ENCODE data around the gene MYCL.

Gene MYCL

GRCh38 chr1:39902460-39902807, 717 bp upstream of the MYCL start:
- Histone ChIP-seq H2AFZ (ENCODE audit: low read depth, low read length, severe bottlenecking) (peak overlapping the region; percentile 76), H3F3A (ENCODE audit: insufficient read depth) (peaks cover 5% of the 10 kb centered on the region; the same call in 1 of the 2 replicates), H3K9ac (ENCODE audit: low read length) (peak overlapping the region; percentile 67), H3K36me3 (ENCODE audit: low read length) (no peaks in the 10 kb centered on the region), H4K20me1 (ENCODE audit: low read depth, low read length) (no peaks in the 10 kb centered on the region), H3K9me2 (replicated peaks; ENCODE audit: insufficient read depth, low read length) (no peaks in the 10 kb centered on the region), H3K79me2 (ENCODE audit: insufficient read depth, low read length) (no peaks in the 10 kb centered on the region), H3K27me3 (ENCODE audit: low read length) (no peaks in the 10 kb centered on the region), H3K4me3 (ENCODE audit: insufficient read depth, low read length, poor library complexity, severe bottlenecking) (peak overlapping the region; percentile 64), H3K27ac (ENCODE audit: low read depth, low read length) (no peak overlapping the region), H3K9me3 (ENCODE audit: insufficient read depth, low read length) (no peaks in the 10 kb centered on the region), H3K4me2 (ENCODE audit: low read depth, low read length, poor library complexity, severe bottlenecking) (peak overlapping the region; percentile 52)
- TF ChIP-seq EZH2phosphoT487 (conservative IDR thresholded peaks at IDR 0.05; ENCODE audit: low read length), result no peak
- TF ChIP-seq CTCF (IDR thresholded peaks at IDR 0.05; ENCODE audit: insufficient read depth, low read length, poor library complexity, severe bottlenecking), result no peak

GRCh38 chr1:39901464-39901713, 328 bp downstream of the MYCL start:
- Histone ChIP-seq H3K9me3 (ENCODE audit: insufficient read depth, low read length) (no peaks in the 10 kb centered on the region), H3K4me2 (ENCODE audit: low read depth, low read length, poor library complexity, severe bottlenecking) (peak overlapping the region; percentile 52), H3K27ac (ENCODE audit: low read depth, low read length) (no peak overlapping the region), H3K36me3 (ENCODE audit: low read length) (no peaks in the 10 kb centered on the region), H3K9me2 (replicated peaks; ENCODE audit: insufficient read depth, low read length) (no peaks in the 10 kb centered on the region), H3K79me2 (ENCODE audit: insufficient read depth, low read length) (no peaks in the 10 kb centered on the region), H3K27me3 (ENCODE audit: low read length) (no peaks in the 10 kb centered on the region), H3K9ac (ENCODE audit: low read length) (peak overlapping the region; percentile 67), H3F3A (ENCODE audit: insufficient read depth) (peaks cover 5% of the 10 kb centered on the region; the same call in 1 of the 2 replicates), H4K20me1 (ENCODE audit: low read depth, low read length) (no peaks in the 10 kb centered on the region), H3K4me3 (ENCODE audit: insufficient read depth, low read length, poor library complexity, severe bottlenecking) (peak overlapping the region; percentile 64), H2AFZ (ENCODE audit: low read depth, low read length, severe bottlenecking) (peak overlapping the region; percentile 90)
- TF ChIP-seq CTCF (IDR thresholded peaks at IDR 0.05; ENCODE audit: insufficient read depth, low read length, poor library complexity, severe bottlenecking), result no peak
- TF ChIP-seq EZH2phosphoT487 (conservative IDR thresholded peaks at IDR 0.05; ENCODE audit: low read length), result no peak

GRCh38 chr1:39900662-39901463, 854 bp downstream of the MYCL start:
- H2AFZ ChIP-seq (ENCODE audit: low read depth, low read length, severe bottlenecking), result peak overlapping the region; percentile 90
- no peaks in the 10 kb centered on the region for H3K36me3 ChIP-seq (ENCODE audit: low read length)
- no peaks in the 10 kb centered on the region for H3K9me2 ChIP-seq (replicated peaks; ENCODE audit: insufficient read depth, low read length)
- H3K79me2 ChIP-seq (ENCODE audit: insufficient read depth, low read length), result no peaks in the 10 kb centered on the region
- peaks cover 5% of the 10 kb centered on the region; the same call in 1 of the 2 replicates for H3F3A ChIP-seq (ENCODE audit: insufficient read depth)
- peak overlapping the region; percentile 64 for H3K4me3 ChIP-seq (ENCODE audit: insufficient read depth, low read length, poor library complexity, severe bottlenecking)
- no peaks in the 10 kb centered on the region for H4K20me1 ChIP-seq (ENCODE audit: low read depth, low read length)
- TF ChIP-seq EZH2phosphoT487 (conservative IDR thresholded peaks at IDR 0.05; ENCODE audit: low read length) (no peak), CTCF (IDR thresholded peaks at IDR 0.05; ENCODE audit: insufficient read depth, low read length, poor library complexity, severe bottlenecking) (no peak)
- H3K9ac ChIP-seq (ENCODE audit: low read length), result peak overlapping the region; percentile 67
- H3K27ac ChIP-seq (ENCODE audit: low read depth, low read length), result no peak overlapping the region
- peak overlapping the region; percentile 52 for H3K4me2 ChIP-seq (ENCODE audit: low read depth, low read length, poor library complexity, severe bottlenecking)
- H3K27me3 ChIP-seq (ENCODE audit: low read length), result no peaks in the 10 kb centered on the region
- no peaks in the 10 kb centered on the region for H3K9me3 ChIP-seq (ENCODE audit: insufficient read depth, low read length)

Data from SU-DHL-6 (cell line).